ENCODE results near the gene ASPHD2.

Gene ASPHD2

DNA sequence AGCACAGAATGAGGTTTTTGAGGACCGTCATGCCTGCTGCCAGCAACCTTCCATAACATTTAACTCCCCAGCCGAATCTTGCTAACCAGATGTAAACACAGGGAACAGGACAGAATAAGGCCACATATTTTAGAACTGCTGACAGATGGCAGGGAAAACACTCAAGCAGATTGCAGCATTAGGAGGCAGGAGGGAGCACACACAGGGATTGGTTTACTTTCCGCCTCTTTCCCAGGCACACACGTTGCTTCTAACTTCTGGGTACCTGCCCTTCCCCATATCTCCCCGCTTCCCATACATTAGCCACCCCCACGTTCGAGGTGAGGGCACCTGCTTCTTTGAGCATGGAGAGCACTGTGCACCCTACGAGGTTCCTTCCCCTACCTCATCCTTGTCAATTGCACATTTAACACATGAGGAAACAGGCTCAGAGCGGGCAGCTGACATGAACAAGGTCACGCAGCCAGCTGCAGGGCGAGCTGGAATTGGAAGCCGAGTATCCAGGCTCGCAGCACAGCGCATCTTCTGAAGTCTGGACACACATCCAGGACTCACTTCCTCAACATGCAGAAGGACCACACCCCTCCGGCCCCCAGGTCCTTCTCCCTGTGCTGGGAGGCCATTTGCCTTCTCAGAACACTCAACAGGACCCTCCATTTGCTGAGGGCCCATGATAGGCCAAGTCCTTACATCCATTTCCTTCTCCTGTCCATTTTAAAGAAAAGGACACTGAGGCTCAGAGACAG, 18.7 kb downstream of the ASPHD2 start:
- H3K4me3 Mint-ChIP-seq = no peak overlapping the region
- H3K4me1 Mint-ChIP-seq (ENCODE audit: low read depth) = no peaks in the 10 kb centered on the region
- no peaks in the 10 kb centered on the region for H3K9me3 Mint-ChIP-seq
- H3K27me3 Mint-ChIP-seq = no peaks in the 10 kb centered on the region
- no peak overlapping the region for H3K27ac Mint-ChIP-seq
- peaks cover 33% of the 10 kb centered on the region for H3K36me3 Mint-ChIP-seq (ENCODE audit: low read depth)

DNA sequence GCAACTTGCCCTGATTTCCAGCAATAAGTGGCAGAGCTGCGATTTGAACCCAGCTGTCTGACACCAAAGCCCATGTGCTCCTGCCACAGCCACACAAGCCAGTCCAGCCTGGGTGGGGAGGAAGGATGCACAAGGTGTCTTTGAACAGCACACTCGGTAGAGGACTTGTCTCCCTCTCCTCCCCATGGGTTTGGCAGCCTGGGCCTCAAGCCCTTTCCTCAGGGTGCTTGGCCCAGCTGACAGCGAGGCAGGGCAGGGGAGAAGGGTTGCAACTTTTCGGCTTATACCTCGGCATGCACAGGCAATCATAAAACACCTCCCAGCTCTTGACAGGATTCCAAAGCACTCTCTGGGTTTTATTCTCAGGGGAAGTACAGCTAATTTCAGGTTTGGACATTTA, 19.3 kb downstream of the ASPHD2 start:
- H3K36me3 Mint-ChIP-seq (ENCODE audit: low read depth) = peaks cover 27% of the 10 kb centered on the region
- H3K4me1 Mint-ChIP-seq (ENCODE audit: low read depth) = no peaks in the 10 kb centered on the region
- H3K27ac Mint-ChIP-seq = no peak overlapping the region
- H3K27me3 Mint-ChIP-seq = no peaks in the 10 kb centered on the region
- H3K9me3 Mint-ChIP-seq = no peaks in the 10 kb centered on the region
- H3K4me3 Mint-ChIP-seq = no peak overlapping the region

DNA sequence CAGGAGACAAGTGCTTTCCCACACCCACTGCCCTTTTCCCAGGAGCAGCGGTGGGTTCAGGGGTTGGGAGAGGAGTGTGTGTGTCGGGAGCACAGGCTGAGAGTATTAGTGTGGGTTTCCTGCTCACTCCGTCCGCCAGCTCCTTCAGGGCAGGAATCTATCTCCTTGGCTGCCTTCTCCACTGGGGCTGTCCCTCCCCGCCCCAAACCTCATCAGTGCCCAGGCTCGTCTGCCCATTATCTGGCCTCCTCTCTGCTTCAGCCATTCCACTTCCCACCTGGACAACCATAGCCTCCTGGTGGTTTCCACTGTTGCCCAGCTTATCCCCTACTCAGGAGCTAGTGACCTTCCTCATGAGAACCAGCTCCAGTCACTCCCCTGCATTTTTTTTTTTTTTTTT, 19.9 kb downstream of the ASPHD2 start:
- no peak overlapping the region for H3K27ac Mint-ChIP-seq

DNA sequence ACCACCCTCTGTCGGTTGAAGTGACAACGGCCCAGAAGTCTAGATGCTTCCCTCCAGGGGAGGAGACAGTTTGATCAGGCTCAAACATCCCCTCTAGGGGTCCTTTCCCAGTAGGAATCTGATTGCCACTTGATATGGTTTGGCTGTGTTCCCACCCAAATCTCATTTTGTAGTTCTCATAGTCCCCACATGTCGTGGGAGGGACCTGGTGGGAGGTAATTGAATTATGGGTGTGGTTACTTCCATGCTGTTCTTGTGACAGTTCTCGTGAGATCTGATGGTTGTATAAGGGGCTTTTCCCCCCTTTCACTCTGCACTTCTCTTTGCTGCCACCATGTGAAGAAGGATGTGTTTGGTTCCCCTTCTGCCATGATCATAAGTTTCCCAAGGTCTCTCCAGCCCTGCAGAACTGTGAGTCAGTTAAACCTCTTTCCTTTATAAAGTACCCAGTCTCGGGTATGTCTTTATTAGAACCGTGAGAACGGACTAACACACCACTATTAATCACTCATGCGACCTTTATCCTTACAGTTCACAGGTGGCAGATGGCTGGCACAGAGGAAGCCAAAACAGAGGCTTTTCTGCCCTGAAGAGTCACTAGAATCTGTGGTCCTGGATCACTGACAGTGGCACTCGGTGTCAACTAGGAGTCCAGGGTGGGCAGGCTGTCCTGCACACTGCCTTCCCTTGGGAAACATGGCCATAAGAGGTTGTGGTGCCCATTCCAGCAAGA, 21.6 kb downstream of the ASPHD2 start:
- no peaks in the 10 kb centered on the region for H3K9me3 Mint-ChIP-seq
- H3K4me1 Mint-ChIP-seq (ENCODE audit: low read depth) = no peaks in the 10 kb centered on the region
- H3K27ac Mint-ChIP-seq = no peak overlapping the region

More for the DNA sequence above, 19.9 kb downstream of the ASPHD2 start:
- H3K27me3 Mint-ChIP-seq = no peaks in the 10 kb centered on the region
- H3K9me3 Mint-ChIP-seq = no peaks in the 10 kb centered on the region
- peaks cover 28% of the 10 kb centered on the region for H3K36me3 Mint-ChIP-seq (ENCODE audit: low read depth)
- H3K4me3 Mint-ChIP-seq = no peak overlapping the region
- no peaks in the 10 kb centered on the region for H3K4me1 Mint-ChIP-seq (ENCODE audit: low read depth)

DNA sequence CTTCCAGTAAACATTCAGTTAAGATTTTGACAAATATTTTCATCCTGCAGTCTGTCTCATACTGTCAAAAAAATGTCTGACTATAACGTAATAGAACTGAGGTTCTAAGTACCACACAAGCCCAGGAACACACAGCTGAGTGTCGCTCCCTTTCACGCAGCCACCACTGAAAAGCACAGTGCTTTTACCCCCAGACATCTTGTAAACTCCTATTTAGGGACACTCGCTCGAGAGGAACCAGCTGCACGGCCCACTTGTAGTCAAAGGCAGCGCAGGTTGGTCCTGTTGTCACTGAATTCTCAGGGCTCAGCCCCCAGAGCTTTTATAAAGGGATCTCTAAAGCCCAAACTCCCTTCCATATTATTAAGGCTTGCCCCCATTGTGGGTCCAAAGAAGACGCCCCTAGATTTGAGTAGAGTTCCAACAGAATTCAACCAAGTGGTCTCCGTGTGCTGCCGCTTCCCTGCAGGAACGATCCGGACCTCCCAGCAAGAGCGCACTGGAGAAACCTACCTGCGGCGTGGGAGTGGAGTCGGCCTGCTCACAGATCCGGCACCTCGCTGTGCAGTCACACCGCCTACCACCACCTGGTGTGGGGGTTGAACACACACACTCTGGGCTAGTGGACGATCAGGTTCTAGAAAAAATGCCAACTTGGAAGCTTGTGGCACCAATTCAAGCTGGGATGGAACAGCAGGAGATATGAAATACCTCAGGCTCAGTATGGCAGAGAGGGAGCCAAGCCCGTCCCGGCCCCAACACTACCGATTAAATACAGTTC, 23.4 kb downstream of the ASPHD2 start:
- no peaks in the 10 kb centered on the region for H3K27me3 Mint-ChIP-seq
- no peak overlapping the region for H3K27ac Mint-ChIP-seq
- no peaks in the 10 kb centered on the region for H3K9me3 Mint-ChIP-seq
- H3K36me3 Mint-ChIP-seq (ENCODE audit: low read depth) = peaks cover 32% of the 10 kb centered on the region
- no peaks in the 10 kb centered on the region for H3K4me1 Mint-ChIP-seq (ENCODE audit: low read depth)
- H3K4me3 Mint-ChIP-seq = no peak overlapping the region

More for the DNA sequence above, 21.6 kb downstream of the ASPHD2 start:
- no peak overlapping the region for H3K4me3 Mint-ChIP-seq
- H3K27me3 Mint-ChIP-seq = no peaks in the 10 kb centered on the region
- peaks cover 24% of the 10 kb centered on the region for H3K36me3 Mint-ChIP-seq (ENCODE audit: low read depth)

DNA sequence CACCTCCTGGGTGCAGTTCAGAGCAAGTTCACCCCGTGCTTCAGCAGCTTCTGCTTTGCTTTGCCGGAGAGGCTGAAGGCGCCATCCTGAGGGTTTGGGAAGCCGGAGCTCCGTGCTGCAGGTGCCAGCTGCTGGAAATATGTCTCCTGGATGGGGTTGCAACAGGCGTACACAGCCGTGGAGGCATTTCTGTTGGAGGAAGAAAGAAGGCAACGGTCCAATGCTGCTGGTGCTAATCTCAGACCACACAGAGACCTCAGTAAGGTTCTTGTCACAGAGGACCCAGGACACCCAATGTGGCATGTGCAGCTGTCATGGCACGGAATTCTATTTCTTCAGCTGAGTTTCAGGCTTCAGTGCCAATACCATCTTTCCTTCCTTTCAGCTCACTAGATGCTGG, 24.2 kb downstream of the ASPHD2 start:
- Mint-ChIP-seq H3K4me1 (ENCODE audit: low read depth) (no peaks in the 10 kb centered on the region), H3K4me3 (no peak overlapping the region), H3K9me3 (no peaks in the 10 kb centered on the region), H3K27ac (no peak overlapping the region), H3K27me3 (no peaks in the 10 kb centered on the region), H3K36me3 (ENCODE audit: low read depth) (peaks cover 37% of the 10 kb centered on the region)

DNA sequence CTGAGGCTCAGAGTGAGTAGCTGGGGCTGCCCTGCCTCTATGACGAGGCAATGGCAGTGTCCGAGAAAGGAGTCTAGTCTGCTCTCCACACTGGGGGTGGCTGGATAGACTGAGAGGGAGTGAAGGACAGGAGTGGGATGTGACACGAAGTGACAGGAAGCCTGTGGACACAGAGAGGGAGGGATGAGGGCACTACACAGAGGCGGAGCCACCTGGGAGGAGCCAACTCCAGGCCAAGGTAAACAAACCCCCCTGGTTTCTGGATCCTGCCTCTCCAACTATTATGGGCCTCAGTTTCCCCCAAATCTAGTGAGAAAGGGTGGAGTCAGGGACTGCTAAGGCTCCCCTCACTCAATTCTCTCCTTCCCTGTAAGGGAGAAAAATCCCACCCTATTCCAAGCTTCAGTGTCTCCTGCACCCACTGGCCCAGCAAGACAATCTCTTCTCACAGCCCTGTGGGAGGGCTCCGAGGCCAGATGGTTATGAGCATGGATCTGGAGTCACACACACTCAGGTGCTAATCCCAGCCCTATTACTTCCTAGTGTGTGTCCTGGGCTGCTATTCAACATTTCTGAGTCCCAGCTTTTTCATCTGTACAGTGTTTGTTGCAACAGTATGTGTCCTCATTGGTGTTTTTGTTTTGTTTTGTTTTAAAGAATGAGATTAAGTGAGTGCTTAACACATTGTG, 24.9 kb downstream of the ASPHD2 start:
- Mint-ChIP-seq H3K27ac (no peak overlapping the region), H3K27me3 (no peaks in the 10 kb centered on the region), H3K4me1 (ENCODE audit: low read depth) (no peaks in the 10 kb centered on the region), H3K36me3 (ENCODE audit: low read depth) (peaks cover 40% of the 10 kb centered on the region), H3K9me3 (no peaks in the 10 kb centered on the region), H3K4me3 (no peak overlapping the region)

DNA sequence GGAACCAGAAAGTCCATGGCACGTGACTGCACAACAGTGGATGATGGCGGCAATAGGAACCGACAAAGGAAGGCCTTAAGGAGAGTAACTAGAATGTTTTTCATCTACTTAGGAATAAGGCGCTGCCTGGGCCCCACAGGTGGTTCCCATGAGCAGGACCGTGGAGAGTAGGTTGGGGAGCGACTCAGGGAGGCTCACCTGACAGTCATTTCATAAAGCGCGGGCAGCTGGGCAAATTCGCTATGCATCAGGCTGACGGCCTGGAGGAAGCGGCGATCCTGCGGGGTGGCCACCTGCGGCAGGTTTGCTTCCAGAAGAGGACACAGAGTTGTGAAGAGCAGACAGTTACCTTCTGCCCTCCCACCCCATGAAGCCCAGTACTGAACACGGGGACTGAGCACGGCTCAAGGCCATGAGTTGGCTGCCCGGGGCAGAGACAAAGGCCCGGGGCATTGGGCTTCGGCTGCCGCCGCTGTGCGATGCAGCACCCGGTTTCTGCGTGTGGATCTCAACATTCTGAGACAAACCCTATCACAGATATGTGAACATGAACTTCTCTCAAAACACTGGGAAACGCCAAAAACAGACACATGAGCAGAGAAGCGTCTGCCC, 28.7 kb downstream of the ASPHD2 start:
- Mint-ChIP-seq H3K4me3 (no peak overlapping the region), H3K9me3 (no peaks in the 10 kb centered on the region), H3K27ac (no peak overlapping the region), H3K27me3 (no peaks in the 10 kb centered on the region), H3K4me1 (ENCODE audit: low read depth) (no peaks in the 10 kb centered on the region), H3K36me3 (ENCODE audit: low read depth) (peaks cover 42% of the 10 kb centered on the region)

DNA sequence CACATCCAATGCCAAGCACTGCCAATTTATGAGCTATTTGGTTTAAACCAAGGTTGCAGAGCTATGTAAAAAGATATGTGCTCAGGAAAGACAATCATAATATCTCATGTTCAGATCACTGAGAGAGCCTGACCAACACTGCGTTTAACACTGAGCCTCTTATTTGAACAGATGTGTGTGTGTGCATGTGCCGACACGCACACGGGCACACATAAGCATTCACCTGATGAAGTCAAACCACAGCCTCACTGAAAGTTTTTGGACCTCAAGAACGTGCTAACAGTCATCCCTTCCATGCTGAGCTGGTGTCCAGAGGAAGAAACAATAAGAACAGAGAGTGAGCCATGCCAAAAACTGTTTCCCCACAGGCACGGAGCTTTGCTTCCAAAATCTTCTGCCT, 31.1 kb downstream of the ASPHD2 start:
- Mint-ChIP-seq H3K27me3 (no peaks in the 10 kb centered on the region), H3K4me3 (no peak overlapping the region), H3K4me1 (ENCODE audit: low read depth) (no peaks in the 10 kb centered on the region), H3K27ac (no peak overlapping the region), H3K9me3 (no peaks in the 10 kb centered on the region), H3K36me3 (ENCODE audit: low read depth) (peaks cover 55% of the 10 kb centered on the region)

DNA sequence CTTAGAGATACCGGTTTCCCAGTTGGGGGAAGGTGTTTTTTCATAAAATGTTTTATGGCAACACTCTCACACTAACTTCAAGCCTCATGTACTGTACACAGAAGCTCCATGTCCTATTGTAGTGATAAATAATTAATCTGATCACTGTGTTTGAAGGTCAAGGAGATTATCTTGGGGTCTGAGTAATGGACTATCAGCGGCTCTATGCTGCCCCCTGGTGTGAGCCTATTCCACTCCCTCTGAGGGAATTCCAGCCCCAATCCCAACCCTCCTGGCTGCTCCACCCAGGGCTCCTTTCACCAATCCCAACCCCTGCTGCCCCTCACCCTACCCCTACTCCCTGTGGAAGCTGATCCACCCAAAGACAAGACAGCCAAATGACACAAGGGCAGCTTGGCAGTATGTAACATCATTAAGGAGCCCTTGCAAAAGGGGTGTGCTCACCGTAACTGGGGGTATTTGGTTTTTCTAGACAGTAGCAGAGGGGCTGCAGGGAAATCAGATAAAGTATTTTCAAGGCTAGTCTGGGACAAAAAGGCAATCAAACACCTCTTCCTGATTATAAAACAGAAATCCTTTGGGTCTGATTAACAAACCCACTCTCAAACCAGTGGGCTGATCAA, 32.2 kb downstream of the ASPHD2 start:
- H3K27ac Mint-ChIP-seq = no peak overlapping the region
- no peaks in the 10 kb centered on the region for H3K4me1 Mint-ChIP-seq (ENCODE audit: low read depth)
- no peak overlapping the region for H3K4me3 Mint-ChIP-seq
- H3K27me3 Mint-ChIP-seq = no peaks in the 10 kb centered on the region
- H3K36me3 Mint-ChIP-seq (ENCODE audit: low read depth) = peaks cover 55% of the 10 kb centered on the region
- no peaks in the 10 kb centered on the region for H3K9me3 Mint-ChIP-seq

DNA sequence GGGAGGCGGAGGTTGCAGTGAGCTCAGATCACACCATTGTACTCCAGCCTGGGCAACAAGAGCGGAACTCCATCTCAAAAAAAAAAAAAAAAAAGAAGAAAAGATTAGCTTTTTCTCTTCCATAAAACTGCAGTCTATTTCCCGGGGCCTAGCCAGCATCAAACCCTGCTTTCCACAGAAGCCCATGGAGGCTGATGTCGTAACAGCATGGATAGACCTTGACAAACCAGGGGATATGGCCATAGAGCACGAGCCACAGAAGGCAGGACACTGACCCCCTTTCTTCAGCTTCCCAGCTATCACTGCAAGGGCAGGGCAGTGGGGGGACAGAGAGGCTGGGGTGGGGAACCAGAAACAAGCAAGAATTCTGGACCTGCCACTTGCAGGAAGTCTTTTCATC, 33.0 kb downstream of the ASPHD2 start:
- peaks cover 62% of the 10 kb centered on the region for H3K36me3 Mint-ChIP-seq (ENCODE audit: low read depth)
- H3K4me1 Mint-ChIP-seq (ENCODE audit: low read depth) = no peaks in the 10 kb centered on the region
- no peaks in the 10 kb centered on the region for H3K27me3 Mint-ChIP-seq
- H3K27ac Mint-ChIP-seq = no peak overlapping the region
- H3K4me3 Mint-ChIP-seq = no peak overlapping the region
- no peaks in the 10 kb centered on the region for H3K9me3 Mint-ChIP-seq

DNA sequence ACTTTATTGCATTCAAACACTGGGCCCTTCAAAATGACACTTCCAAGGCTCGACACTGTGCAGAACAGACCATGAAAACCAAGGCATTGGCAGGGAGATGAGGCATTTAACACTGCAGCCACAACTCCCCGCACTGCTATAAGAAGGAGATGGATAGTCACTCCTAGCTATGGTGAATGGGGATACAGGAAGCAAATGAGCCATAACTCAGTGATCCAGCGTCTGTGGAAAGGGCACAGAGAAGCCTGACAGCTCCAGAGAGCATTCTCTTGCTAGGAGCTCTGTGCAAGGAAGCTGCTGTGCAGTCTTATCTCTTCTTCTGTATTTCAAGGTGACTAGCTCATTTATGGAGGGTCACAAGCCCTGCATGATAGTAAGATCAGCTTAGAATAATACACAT, 33.6 kb downstream of the ASPHD2 start:
- no peak overlapping the region for H3K27ac Mint-ChIP-seq
- H3K4me1 Mint-ChIP-seq (ENCODE audit: low read depth) = no peaks in the 10 kb centered on the region
- H3K27me3 Mint-ChIP-seq = no peaks in the 10 kb centered on the region
- peaks cover 61% of the 10 kb centered on the region for H3K36me3 Mint-ChIP-seq (ENCODE audit: low read depth)
- no peak overlapping the region for H3K4me3 Mint-ChIP-seq
- no peaks in the 10 kb centered on the region for H3K9me3 Mint-ChIP-seq

DNA sequence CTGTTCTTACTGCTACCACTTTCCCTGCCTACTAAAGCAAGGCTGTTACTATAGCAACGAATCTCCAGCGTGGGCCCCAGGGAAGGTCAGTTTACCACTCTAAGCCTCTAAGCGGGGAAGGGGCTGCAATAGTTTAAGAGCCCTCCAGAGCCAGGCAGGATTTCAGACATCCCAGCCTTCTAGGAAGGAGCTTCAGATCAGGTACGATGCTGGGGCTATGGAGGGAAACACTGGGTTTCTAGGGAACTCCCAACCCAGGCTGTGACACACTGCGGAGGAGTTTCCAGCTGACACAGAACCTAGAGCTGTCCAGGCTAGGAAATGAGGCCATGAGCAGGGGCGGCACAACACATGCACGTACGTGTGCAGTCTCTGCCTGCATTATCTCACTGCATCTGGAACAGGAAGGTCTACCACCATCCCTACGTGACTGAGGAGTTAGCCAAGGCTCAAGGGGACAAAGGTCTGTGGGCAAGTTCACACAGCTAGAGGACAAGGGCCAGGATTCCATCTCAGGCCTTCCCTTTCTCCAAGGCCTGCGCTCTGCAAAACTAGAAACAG, 34.1 kb downstream of the ASPHD2 start:
- Mint-ChIP-seq H3K27ac (no peak overlapping the region), H3K4me1 (ENCODE audit: low read depth) (no peaks in the 10 kb centered on the region)

DNA sequence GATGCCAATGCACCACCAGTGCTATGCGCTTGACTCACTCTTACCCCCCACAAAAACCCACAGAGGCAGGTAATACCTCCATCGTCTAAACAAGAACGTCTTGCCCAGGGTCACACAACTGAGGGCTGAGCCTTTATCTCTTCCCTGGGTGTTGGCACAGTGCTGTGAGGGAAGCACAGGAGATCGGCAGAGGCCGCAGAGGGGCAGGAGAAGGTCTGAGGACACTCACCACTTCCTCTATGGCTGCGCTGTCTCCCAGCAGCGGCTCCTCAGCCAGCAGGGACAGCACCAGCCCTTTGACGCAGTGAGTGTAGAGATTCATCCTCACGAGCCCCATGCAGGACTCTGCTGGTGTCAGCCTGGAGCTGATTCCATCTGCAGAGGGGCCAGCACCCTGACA, 34.6 kb downstream of the ASPHD2 start:
- Mint-ChIP-seq H3K4me1 (ENCODE audit: low read depth) (no peaks in the 10 kb centered on the region), H3K27ac (no peak overlapping the region), H3K36me3 (ENCODE audit: low read depth) (peaks cover 64% of the 10 kb centered on the region), H3K27me3 (no peaks in the 10 kb centered on the region), H3K4me3 (no peak overlapping the region), H3K9me3 (no peaks in the 10 kb centered on the region)

More for the DNA sequence above, 34.1 kb downstream of the ASPHD2 start:
- Mint-ChIP-seq H3K36me3 (ENCODE audit: low read depth) (peaks cover 62% of the 10 kb centered on the region), H3K9me3 (no peaks in the 10 kb centered on the region), H3K4me3 (no peak overlapping the region), H3K27me3 (no peaks in the 10 kb centered on the region)
